Stimulated activated CD4-positive, alpha-beta T cell treated with anti-CD3 and anti-CD28 coated beads, Interleukin-15, amount 100 ng/mL, for 1 hour (primary cell): Measurements from ENCODE around the gene CGB1.
"Not testable (repeated sequence)": the region's sequence is repeated elsewhere in the genome, so short reads cannot be mapped to it uniquely, and the experiment has no call there.

ENCODE experiments used
- DNase-seq, 2 donors: peaks; one replicate each; pipeline ENCODE4 v3.0.0-alpha.2; 2020; ENCODE audit warnings: low read depth in 1 of 2, low spot score in 1 of 2

The CGB1 gene

DNA sequence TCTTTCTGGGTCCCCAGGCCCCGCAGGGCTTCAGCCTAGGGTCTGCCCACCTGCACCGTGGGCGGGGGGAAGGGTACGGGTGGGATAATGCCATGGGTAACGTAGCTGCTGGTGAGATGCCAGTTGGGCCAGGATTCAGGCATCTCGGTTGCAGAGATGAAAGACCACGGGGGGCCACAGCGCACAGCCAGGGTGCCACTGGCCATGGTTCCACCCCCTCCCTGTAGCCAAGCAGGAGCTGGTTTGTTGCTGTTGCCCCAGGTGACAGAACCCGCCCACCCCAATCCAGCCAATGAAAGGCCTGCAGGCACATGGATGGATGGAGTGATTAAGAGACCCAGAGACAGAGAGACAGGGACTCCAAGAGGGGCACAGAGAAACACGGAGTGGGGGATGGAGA is 21.9 kb upstream of the CGB1 start:
- DNase-seq = no peak

GRCh38 chr19:49057636-49058234 is 21.0 kb upstream of the CGB1 start, which contains the start of gene CGB7:
TSS of gene CGB7 (minus strand) at chr19:49057749. CDS start at chr19:49055375, 2,374 bp downstream.
- peak in 1 of 2 donors; percentile 7 for DNase-seq

GRCh38 chr19:49056902-49057596 is 20.4 kb upstream of the CGB1 start:
- not testable (repeated sequence) for DNase-seq

GRCh38 chr19:49056101-49056901 is 19.6 kb upstream of the CGB1 start:
- DNase-seq = peak; percentile 26 to 40

DNA sequence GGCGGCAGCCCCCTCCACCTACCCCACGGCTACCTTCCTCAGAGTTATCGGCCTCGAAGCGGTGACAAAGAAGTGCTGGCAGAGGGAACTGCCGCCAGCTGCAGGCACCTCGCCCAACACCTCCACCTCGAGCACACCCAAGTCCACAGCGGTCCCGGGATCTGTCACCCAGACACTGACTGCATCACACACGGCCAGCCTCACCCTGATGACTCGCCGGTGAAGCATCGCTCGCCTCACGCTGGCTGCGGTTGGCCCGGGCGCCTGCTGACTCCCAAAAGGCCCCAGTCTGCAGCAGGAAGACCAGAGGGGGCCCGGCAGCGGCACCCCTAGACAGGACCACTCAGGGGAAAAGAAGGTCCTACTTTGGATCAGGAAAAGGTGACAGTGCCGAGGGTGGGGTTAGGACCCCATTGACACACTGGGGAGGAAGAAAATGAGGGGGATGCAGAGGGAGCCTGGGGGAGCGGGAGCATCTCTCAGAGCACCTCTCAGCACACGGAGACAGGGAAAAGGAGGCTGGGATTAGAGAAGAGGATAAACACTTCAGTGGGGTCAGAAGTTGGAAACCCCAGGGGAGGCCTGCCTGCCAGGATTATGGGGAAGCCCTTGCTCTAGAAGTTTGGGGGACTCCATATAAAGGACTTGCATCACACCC is 13.8 kb upstream of the CGB1 start:
- DNase-seq = not testable (repeated sequence)

GRCh38 chr19:49049834-49050233 is 13.1 kb upstream of the CGB1 start:
- DNase-seq = not testable (repeated sequence)

GRCh38 chr19:49049011-49049410 is 12.3 kb upstream of the CGB1 start, which contains the start of gene CGB8:
TSS of gene CGB8 (minus strand) at chr19:49049111. CDS start at chr19:49048739, 372 bp downstream.
- DNase-seq = not testable (repeated sequence)

- DNase-seq = not testable (repeated sequence)
Measured at GRCh38 chr19:49043548-49043947, 6.9 kb upstream of the CGB1 start, which contains the start of gene CGB5. TSS of gene CGB5 (plus strand) at chr19:49043848. CDS start at chr19:49044210, 362 bp downstream.

- DNase-seq = not testable (repeated sequence)
Measured at GRCh38 chr19:49042666-49043065, 6.0 kb upstream of the CGB1 start.

DNA sequence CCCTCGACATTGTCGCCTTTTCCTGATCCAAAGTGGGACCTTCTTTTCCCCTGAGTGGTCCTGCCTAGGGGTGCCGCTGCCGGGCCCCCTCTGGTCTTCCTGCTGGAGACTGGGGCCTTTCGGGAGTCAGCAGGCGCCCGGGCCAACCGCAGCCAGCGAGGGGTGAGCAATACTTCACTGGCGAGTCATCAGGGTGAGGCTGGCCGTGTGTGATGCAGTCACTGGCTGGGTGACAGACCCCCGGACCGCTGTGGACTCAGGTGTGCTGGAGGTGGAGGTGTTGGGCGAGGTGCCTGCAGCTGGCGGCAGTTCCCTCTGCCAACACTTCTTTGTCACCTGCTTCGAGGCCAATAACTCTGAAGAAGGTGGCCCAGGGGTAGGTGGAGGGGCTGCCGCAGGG is 5.5 kb upstream of the CGB1 start:
- DNase-seq = no peak

- not testable (repeated sequence) for DNase-seq
Measured at GRCh38 chr19:49039736-49040135, 3.0 kb upstream of the CGB1 start.

GRCh38 chr19:49038557-49039276 is 2.0 kb upstream of the CGB1 start:
- DNase-seq = not testable (repeated sequence)

GRCh38 chr19:49038111-49038510 is 1.4 kb upstream of the CGB1 start:
- DNase-seq = not testable (repeated sequence)

GRCh38 chr19:49031642-49032301 is 4.9 kb downstream of the CGB1 start, which contains the start of gene CGB2:
TSS of gene CGB2 (plus strand) at chr19:49031890. CDS start at chr19:49032096, 206 bp downstream.
- peak in 1 of 2 donors; percentile 24 for DNase-seq

DNA sequence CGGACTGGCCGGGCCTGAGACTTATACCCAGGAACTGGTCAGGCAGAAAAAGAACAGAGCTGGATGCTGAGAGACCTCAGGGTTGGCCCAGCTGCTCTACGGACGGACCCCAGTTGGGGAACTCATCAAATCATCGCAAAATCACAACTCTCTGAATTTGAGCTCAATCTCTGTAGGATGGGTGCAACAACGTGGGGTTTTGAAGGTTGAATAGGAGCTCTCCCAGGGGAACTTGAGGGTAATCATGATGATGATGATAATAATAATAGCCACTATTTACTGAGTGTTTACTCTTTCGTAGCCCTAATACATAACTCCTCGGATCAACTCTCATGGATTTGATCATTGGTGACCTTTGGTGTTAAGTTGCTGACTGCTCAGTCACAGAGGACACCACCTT is 6.4 kb downstream of the CGB1 start:
- not testable (repeated sequence) for DNase-seq

- not testable (repeated sequence) for DNase-seq
Measured at GRCh38 chr19:49029749-49030148, 6.9 kb downstream of the CGB1 start.

DNA sequence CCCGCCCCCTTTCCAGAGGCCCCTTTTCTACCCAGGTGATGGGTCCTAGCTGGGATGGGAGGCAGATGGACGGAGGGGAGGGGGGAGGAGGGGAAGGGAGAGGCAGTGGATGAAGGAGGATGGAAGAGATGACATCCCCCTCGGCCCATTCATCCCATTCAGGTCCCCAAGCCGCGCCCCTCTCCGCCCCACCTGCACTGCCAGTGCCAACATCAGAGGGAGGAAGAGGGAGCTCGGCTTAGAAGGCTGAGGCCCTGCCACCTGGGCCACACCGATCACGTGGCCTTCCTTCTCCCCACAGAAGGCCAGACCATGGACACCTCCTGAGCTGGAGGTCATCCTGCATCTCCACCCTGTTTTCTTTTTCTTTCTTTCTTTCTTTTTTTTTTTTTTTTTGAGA is 8.0 kb downstream of the CGB1 start:
- not testable (repeated sequence) for DNase-seq

DNA sequence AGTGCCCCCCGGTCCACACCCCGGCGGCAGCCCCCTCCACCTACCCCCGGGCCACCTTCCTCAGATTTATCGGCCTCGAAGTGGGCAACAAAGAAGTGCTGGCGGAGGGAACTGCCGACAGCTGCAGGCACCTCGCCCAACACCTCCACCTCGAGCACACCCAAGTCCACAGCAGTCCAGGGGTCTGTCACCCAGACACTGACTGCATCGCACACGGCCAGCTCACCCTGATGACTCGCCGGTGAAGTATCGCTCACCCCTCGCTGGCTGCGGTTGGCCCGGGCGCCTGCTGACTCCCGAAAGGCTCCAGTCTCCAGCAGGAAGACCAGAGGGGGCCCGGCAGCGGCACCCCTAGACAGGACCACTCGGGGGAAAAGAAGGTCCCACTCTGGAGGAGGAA is 11.1 kb downstream of the CGB1 start:
- not testable (repeated sequence) for DNase-seq

DNA sequence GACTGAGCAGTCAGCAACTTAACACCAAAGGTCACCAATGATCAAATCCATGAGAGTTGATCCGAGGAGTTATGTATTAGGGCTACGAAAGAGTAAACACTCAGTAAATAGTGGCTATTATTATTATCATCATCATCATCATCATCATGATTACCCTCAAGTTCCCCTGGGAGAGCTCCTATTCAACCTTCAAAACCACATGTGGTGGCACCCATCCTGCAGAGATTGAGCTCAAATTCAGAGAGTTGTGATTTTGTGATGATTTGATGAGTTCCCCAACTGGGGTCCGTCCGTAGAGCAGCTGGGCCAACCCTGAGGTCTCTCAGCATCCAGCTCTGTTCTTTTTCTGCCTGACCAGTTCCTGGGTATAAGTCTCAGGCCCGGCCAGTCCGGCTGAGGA is 11.6 kb downstream of the CGB1 start:
- DNase-seq = not testable (repeated sequence)

- DNase-seq = not testable (repeated sequence)
Measured at GRCh38 chr19:49024233-49024632, 12.5 kb downstream of the CGB1 start, which contains the start of gene CGB3. TSS of gene CGB3 (minus strand) at chr19:49024333. CDS start at chr19:49023971, 362 bp downstream.
